Measurements from ENCODE around the gene HIF1AN. TPM values are rescaled to one million over a fixed set of nuclear protein-coding genes. Genes with fewer than 3 reads are reported as not detected.

Gene HIF1AN
- total and polyA plus RNA-seq, 8 donors, result 6.3 to 21.8 (median 14.9) TPM

- no peaks in the 10 kb centered on the region for H3K36me3 ChIP-seq
- no peak for TF ChIP-seq CTCF (IDR thresholded peaks at IDR 0.05)
- intact Hi-C loops (cut with DNase I), result loop anchor here in 1 of 3 donors (5.0 kb wide), 1 partner anchor 69 kb away; no protein-coding TSS in a partner anchor
- FAIRE-seq (no peak), DNase-seq (no peak), ATAC-seq (no peak)
- no peak overlapping the region for H3K27ac ChIP-seq
- no peaks in the 10 kb centered on the region for H3K27me3 ChIP-seq
- no peaks in the 10 kb centered on the region for H3K9me3 ChIP-seq
- no peaks in the 10 kb centered on the region for H3K4me1 ChIP-seq
- no peak overlapping the region for H3K4me3 ChIP-seq
- WGBS, 2 donors, result 96 to 98% methylated on average over 5 of the region's 5 CpGs
Observed at GRCh38 chr10:100506596-100507356, 29.0 kb upstream of the HIF1AN start.

GRCh38 chr10:100507357-100507732, 28.4 kb upstream of the HIF1AN start:
- no peaks in the 10 kb centered on the region for H3K36me3 ChIP-seq
- H3K4me3 ChIP-seq, result no peak overlapping the region
- H3K9me3 ChIP-seq, result no peaks in the 10 kb centered on the region
- 85 to 92% methylated on average over 5 of the region's 5 CpGs for WGBS, 2 donors
- DNase-seq (no peak), FAIRE-seq (no peak), ATAC-seq (no peak)
- no peaks in the 10 kb centered on the region for H3K4me1 ChIP-seq
- H3K27ac ChIP-seq, result no peak overlapping the region
- intact Hi-C loops (cut with DNase I), result loop anchor here in 1 of 3 donors (5.0 kb wide), 1 partner anchor 70 kb away; no protein-coding TSS in a partner anchor
- no peaks in the 10 kb centered on the region for H3K27me3 ChIP-seq
- no peak for TF ChIP-seq CTCF (IDR thresholded peaks at IDR 0.05)

DNA sequence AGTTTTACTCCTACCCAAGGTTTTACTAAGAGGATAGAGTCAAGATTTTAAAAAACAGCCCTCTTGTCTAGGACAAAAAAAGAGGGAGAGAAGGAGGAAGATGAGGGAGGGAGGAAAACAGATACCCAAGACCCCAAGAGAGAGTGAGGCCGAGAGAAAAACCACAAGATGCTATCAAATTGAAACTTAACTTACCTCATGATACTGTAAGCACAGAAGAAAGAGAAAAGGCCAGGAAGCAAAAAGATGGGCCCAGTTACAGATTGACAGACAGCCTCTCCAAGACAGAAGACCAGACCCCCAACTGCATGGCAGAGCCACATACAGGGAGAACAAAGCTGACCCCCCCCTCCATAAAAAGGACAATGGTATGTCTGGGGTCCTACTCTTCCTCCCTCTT, 27.5 kb upstream of the HIF1AN start:
- 43 to 79% methylated on average over 1 of the region's 1 CpG for WGBS, 2 donors
- no peak for DNase-seq
- Histone ChIP-seq H3K9me3 (no peaks in the 10 kb centered on the region), H3K4me1 (no peaks in the 10 kb centered on the region), H3K36me3 (no peaks in the 10 kb centered on the region), H3K27me3 (no peaks in the 10 kb centered on the region), H3K4me3 (no peak overlapping the region), H3K27ac (no peak overlapping the region)
- TF ChIP-seq CTCF (IDR thresholded peaks at IDR 0.05), result no peak
- no peak for ATAC-seq
- FAIRE-seq, result no peak
- intact Hi-C loops (cut with DNase I), result loop anchor here in 1 of 3 donors (5.0 kb wide), 1 partner anchor 71 kb away; no protein-coding TSS in a partner anchor

- H3K4me1 ChIP-seq, result no peaks in the 10 kb centered on the region
- H3K4me3 ChIP-seq, result no peak overlapping the region
- H3K27me3 ChIP-seq, result no peaks in the 10 kb centered on the region
- no peak for FAIRE-seq
- no peak overlapping the region for H3K27ac ChIP-seq
- intact Hi-C loops (cut with DNase I), result loop anchor here in 1 of 3 donors (5.0 kb wide), 1 partner anchor 71 kb away; no protein-coding TSS in a partner anchor
- peak; percentile 35 to 81 (median 72) for ATAC-seq
- peak in 2 of 4 donors; percentile 17 to 20 for TF ChIP-seq CTCF (IDR thresholded peaks at IDR 0.05)
- no peaks in the 10 kb centered on the region for H3K36me3 ChIP-seq
- no peaks in the 10 kb centered on the region for H3K9me3 ChIP-seq
- no peak for DNase-seq
- WGBS, 2 donors, result 60% methylated on average over 3 of the region's 3 CpGs
Observed at GRCh38 chr10:100508691-100509150, 27.0 kb upstream of the HIF1AN start.

All from pancreas (tissue), 10 donors.